ENCODE measurements around the gene TRMT1.

- TF ChIP-seq POLR2A (IDR thresholded peaks at IDR 0.05) (no peak), EP300 (IDR thresholded peaks at IDR 0.05) (no peak)
Observed at GRCh38 chr19:13069415-13070359, 46.9 kb downstream of the TRMT1 start.

Data from gastroesophageal sphincter (tissue), 2 donors.